ENCODE measurements around the gene ARHGAP26. TPM values are rescaled to one million over a fixed set of nuclear protein-coding genes. Genes with fewer than 3 reads are reported as not detected.
A peak's percentile ranks its signal among the peaks of the same experiment; 100 is the strongest.

The ARHGAP26 gene
- polyA plus RNA-seq, 1 donor from 2014 or later, result 0.83 TPM

GRCh38 chr5:143224672-143225071 is 454.5 kb downstream of the ARHGAP26 start:
- Histone ChIP-seq H2AFZ (ENCODE audit: low read depth, low read length) (no peak overlapping the region), H3K4me3 (ENCODE audit: low read length) (no peak overlapping the region), H3K36me3 (ENCODE audit: insufficient read depth, low read length) (no peaks in the 10 kb centered on the region), H3K9me2 (ENCODE audit: insufficient read depth, low read length) (no peaks in the 10 kb centered on the region), H4K20me1 (ENCODE audit: insufficient read depth) (no peaks in the 10 kb centered on the region), H3K9me3 (ENCODE audit: low read length) (no peaks in the 10 kb centered on the region), H3F3A (ENCODE audit: insufficient read depth, low read length, poor library complexity, severe bottlenecking) (peaks cover 12% of the 10 kb centered on the region), H3K27me3 (ENCODE audit: insufficient read depth, low read depth, low read length) (no peaks in the 10 kb centered on the region), H3K27ac (ENCODE audit: low read length) (no peak overlapping the region), H3K79me2 (replicated peaks; ENCODE audit: insufficient read depth, low read length) (no peaks in the 10 kb centered on the region), H3K9ac (ENCODE audit: low read length) (no peak overlapping the region), H3K4me2 (ENCODE audit: low read length) (no peak overlapping the region)
- TF ChIP-seq POLR2AphosphoS5 (IDR thresholded peaks at IDR 0.05) (no peak), TAF1 (IDR thresholded peaks at IDR 0.05; ENCODE audit: low read depth) (no peak), EZH2 (IDR thresholded peaks at IDR 0.05; ENCODE audit: borderline replicate concordance, insufficient read depth, low read length, poor library complexity, severe bottlenecking) (no peak)

- Histone ChIP-seq H3K9me3 (ENCODE audit: low read length) (no peaks in the 10 kb centered on the region), H3K27ac (ENCODE audit: low read length) (no peak overlapping the region), H3F3A (ENCODE audit: insufficient read depth, low read length, poor library complexity, severe bottlenecking) (peaks cover 12% of the 10 kb centered on the region), H3K4me2 (ENCODE audit: low read length) (no peak overlapping the region), H3K9ac (ENCODE audit: low read length) (no peak overlapping the region), H3K79me2 (replicated peaks; ENCODE audit: insufficient read depth, low read length) (no peaks in the 10 kb centered on the region), H3K27me3 (ENCODE audit: insufficient read depth, low read depth, low read length) (no peaks in the 10 kb centered on the region), H4K20me1 (ENCODE audit: insufficient read depth) (no peaks in the 10 kb centered on the region), H3K4me3 (ENCODE audit: low read length) (no peak overlapping the region), H2AFZ (ENCODE audit: low read depth, low read length) (no peak overlapping the region), H3K36me3 (ENCODE audit: insufficient read depth, low read length) (no peaks in the 10 kb centered on the region), H3K9me2 (ENCODE audit: insufficient read depth, low read length) (no peaks in the 10 kb centered on the region)
- no peak for TF ChIP-seq TAF1 (IDR thresholded peaks at IDR 0.05; ENCODE audit: low read depth)
- TF ChIP-seq MXI1 (conservative IDR thresholded peaks at IDR 0.05; ENCODE audit: poor library complexity, severe bottlenecking), result no peak
These were observed 455.3 kb downstream of the ARHGAP26 start for GRCh38 chr5:143225511-143225910.

- H3K9ac ChIP-seq (ENCODE audit: low read length), result no peak overlapping the region
- TF ChIP-seq EP300 (conservative IDR thresholded peaks at IDR 0.05; ENCODE audit: poor library complexity, severe bottlenecking), result no peak
- no peaks in the 10 kb centered on the region for H3K9me3 ChIP-seq (ENCODE audit: low read length)
- H3K79me2 ChIP-seq (replicated peaks; ENCODE audit: insufficient read depth, low read length), result no peaks in the 10 kb centered on the region
- H2AFZ ChIP-seq (ENCODE audit: low read depth, low read length), result no peak overlapping the region
- H3F3A ChIP-seq (ENCODE audit: insufficient read depth, low read length, poor library complexity, severe bottlenecking), result peaks cover 12% of the 10 kb centered on the region
- H3K36me3 ChIP-seq (ENCODE audit: insufficient read depth, low read length), result no peaks in the 10 kb centered on the region
- H3K4me3 ChIP-seq (ENCODE audit: low read length), result no peak overlapping the region
- H3K9me2 ChIP-seq (ENCODE audit: insufficient read depth, low read length), result no peaks in the 10 kb centered on the region
- no peaks in the 10 kb centered on the region for H3K27me3 ChIP-seq (ENCODE audit: insufficient read depth, low read depth, low read length)
- H4K20me1 ChIP-seq (ENCODE audit: insufficient read depth), result no peaks in the 10 kb centered on the region
- H3K27ac ChIP-seq (ENCODE audit: low read length), result no peak overlapping the region
- H3K4me2 ChIP-seq (ENCODE audit: low read length), result no peak overlapping the region
These were observed 456.2 kb downstream of the ARHGAP26 start for GRCh38 chr5:143226361-143226760.

GRCh38 chr5:143226872-143227271 is 456.7 kb downstream of the ARHGAP26 start:
- H3K9ac ChIP-seq (ENCODE audit: low read length), result no peak overlapping the region

More at GRCh38 chr5:143226872-143227271, 456.7 kb downstream of the ARHGAP26 start:
- Histone ChIP-seq H3K79me2 (replicated peaks; ENCODE audit: insufficient read depth, low read length) (no peaks in the 10 kb centered on the region), H3K4me3 (ENCODE audit: low read length) (peak overlapping the region; percentile 39), H3F3A (ENCODE audit: insufficient read depth, low read length, poor library complexity, severe bottlenecking) (peaks cover 12% of the 10 kb centered on the region), H2AFZ (ENCODE audit: low read depth, low read length) (no peak overlapping the region), H3K36me3 (ENCODE audit: insufficient read depth, low read length) (no peaks in the 10 kb centered on the region), H3K4me2 (ENCODE audit: low read length) (peak overlapping the region; percentile 15), H3K9me2 (ENCODE audit: insufficient read depth, low read length) (no peaks in the 10 kb centered on the region), H4K20me1 (ENCODE audit: insufficient read depth) (no peaks in the 10 kb centered on the region), H3K27me3 (ENCODE audit: insufficient read depth, low read depth, low read length) (no peaks in the 10 kb centered on the region), H3K9me3 (ENCODE audit: low read length) (no peaks in the 10 kb centered on the region), H3K27ac (ENCODE audit: low read length) (peak overlapping the region; percentile 33)
- TF ChIP-seq EZH2 (IDR thresholded peaks at IDR 0.05; ENCODE audit: borderline replicate concordance, insufficient read depth, low read length, poor library complexity, severe bottlenecking) (no peak), POLR2AphosphoS5 (IDR thresholded peaks at IDR 0.05) (no peak), CTCF (IDR thresholded peaks at IDR 0.05; ENCODE audit: poor library complexity, severe bottlenecking) (no peak), REST (IDR thresholded peaks at IDR 0.05; ENCODE audit: borderline replicate concordance) (no peak), MXI1 (conservative IDR thresholded peaks at IDR 0.05; ENCODE audit: poor library complexity, severe bottlenecking) (no peak), EP300 (conservative IDR thresholded peaks at IDR 0.05; ENCODE audit: poor library complexity, severe bottlenecking) (no peak)
